HG03521 (cell line): ENCODE results near the gene VLDLR.

Experiments used
- ATAC-seq: cut with Tn5 transposase; IDR thresholded peaks from one replicate; pipeline ENCODE4 v1.9.1; 2021; ENCODE audit warnings: mild to moderate bottlenecking, moderate library complexity; ENCODE audit not compliant: unreplicated experiment

VLDLR gene

DNA sequence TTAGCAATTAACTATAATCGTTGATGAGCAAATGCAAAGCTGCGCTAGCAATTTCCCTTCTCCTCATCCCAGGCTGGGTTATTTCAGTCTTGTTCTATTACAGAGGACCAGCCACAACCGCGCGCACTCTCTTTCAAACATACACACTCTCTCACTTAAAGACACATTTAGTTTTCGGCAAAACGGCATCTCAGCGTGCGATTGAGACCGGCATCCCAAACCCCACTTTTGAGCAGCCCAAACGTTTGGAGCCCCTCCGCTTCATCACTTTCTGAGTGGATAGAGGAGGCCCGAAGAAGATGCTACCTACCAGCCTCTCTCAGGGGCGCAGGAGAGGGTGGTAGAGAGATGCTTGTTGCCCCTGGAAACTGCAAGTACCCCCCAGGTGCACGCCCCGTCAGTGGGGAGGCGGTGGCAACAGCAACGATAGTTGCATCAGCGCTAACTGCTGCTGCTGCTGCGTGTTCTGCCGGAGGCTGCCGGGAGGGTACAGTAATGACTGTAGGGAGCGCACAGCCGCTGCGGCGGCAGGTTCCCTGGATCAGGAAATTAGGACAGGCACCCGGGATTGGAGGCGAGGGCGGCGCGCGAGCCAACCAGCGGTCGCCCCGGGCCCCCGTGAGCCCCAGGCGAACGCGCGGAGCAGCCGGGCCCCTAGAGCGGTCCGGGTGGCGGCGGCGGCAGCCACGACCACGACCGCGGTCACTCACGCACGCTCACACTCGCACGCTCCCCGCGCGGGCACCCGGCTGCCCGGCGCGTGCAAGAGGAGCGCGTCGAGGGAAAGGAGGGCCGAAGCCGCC lies 467 bp upstream of the VLDLR start:
- ATAC-seq: peak; percentile 31

DNA sequence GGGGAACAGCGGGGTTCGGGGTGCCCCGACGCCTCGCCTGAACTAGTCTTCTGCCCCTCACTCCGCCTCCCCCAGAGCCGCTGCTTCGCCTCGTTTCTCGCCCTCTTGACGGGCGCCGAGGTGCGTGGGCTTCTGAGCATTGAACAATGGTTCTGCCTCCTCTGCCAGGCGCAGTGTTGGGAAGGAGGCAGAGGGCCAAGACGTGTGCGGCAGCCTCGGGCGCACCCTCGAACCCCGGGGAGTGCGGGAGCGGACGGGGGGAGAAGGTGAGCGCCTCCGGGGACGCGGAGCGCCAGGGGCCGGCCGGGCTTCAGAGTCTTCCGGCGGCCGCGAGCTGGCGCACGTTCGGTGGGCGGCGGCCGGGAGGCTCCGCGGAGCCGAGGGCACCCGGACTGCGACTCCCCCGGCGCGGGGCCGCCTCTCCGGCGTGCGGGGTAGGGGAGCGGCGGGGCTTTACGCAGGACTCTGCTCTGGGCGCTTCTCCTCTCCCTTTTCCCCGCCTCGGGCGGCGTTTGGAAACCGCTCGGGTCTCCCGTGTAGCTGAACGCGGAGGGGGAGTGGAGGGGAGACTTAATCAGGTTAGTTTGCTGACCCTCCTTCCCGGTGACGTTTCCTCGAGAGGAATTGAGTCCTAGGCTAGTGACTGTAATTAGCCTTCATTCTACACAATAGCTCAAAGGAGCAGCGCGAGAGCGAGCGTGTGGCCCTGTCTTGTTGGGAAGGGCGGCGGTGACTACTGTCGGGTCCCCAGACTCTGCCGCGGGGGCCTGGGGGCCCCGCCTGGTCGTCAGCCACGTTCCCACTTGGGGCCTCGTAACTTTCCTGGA lies 1.1 kb downstream of the VLDLR start:
- ATAC-seq: peak; percentile 34

DNA sequence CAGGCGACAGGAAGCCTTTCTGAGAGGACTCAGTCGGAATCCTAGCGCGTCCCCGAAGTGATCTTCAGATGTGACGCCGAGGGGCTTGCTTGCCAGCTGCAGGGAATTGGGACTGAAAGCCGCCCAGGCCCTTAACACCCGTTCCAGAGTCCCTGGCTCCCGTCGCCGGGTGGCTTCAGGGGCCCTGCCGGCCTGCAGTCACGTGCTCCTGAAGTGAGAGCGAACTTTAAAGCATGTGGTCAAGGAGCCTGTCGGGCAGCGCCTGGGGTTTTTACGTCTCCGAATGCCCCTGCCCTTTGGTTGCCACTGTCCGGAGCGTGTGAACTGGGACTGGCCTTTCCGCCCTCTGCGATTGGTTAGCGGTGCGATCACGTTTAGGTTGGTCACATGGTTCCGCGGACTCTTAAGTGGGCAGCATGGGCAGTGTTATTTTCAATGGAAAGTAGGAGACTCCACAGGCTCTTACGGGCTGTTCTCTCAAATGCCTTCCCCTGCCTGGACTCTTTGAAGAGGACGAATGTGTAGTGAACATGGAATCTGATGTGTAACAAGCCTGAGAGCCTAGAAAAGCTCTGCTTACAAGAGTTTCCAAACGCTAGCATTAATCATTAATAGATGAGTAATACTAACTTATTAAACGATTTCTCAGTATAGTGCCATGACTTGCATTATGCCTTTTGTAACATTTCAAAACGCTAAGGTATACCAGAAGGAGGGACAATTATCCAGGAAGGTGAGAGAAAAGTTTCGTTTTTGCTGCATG lies 1.9 kb downstream of the VLDLR start:
- ATAC-seq: no peak

DNA sequence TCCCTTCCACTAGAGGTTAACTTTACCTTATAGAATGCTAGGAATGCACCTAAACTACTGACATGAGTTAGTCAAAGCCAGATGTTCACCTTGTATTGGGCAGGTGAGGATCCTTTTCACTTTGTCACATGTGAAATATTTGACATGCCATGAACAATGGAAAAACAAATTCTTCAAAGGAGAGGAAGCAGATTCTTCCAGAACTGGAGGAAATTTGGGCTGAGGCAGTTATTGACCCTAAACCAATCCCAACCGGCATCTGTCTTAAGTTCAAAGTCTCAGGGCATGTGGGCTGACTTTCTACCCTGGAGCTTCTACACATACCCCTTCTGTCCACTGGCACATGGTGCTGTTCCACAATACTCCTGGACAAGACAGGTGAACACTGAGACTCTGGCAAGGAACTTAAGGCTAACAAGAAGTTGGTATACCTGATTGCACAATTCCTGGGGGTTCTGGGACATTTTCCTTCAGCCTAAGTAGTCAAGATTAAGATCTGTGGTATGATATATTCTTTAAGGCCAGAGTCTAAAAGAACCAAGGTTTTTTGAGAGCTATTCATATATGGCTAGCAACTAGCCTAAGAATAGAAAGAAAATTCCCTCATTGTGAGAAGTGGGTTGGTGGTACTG lies 2.6 kb downstream of the VLDLR start:
- ATAC-seq: no peak

DNA sequence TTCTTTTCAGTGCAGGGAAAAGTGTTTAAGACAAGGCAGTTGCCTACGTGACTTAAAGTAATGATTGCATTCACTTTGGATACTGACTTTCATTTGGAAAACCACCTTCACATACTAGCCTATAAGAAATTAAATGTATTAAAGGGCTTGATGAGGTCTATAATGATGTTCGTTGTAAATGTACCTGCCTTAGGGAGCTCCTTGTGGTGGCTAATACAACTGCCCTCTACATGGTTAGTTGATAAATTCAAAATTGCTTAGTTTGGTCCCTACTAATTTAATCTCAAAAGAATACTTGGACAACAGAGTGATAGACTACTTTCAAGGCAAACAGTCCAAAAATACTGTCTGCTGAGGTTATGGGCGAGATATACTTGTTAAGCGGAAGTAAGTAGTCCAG lies 3.8 kb downstream of the VLDLR start:
- ATAC-seq: no peak

DNA sequence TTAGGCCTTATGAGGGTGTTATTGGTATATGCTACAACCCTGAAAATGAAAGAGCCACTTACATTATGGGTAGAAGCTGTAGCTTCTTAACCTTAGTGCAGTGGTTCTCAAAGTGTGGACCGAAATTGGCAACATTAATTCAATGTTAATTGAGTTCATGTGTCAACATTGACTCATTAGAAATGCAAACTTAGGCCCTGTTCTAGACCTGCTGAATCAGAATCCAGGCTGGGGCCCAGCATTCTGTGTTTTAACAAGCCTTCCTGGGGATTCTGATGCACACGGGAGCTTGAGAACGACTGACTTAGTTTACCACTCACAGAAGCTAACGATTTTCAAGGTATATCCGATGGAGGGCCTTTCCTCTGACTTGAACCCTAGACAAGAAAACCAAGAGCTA lies 7.3 kb downstream of the VLDLR start:
- ATAC-seq: no peak

DNA sequence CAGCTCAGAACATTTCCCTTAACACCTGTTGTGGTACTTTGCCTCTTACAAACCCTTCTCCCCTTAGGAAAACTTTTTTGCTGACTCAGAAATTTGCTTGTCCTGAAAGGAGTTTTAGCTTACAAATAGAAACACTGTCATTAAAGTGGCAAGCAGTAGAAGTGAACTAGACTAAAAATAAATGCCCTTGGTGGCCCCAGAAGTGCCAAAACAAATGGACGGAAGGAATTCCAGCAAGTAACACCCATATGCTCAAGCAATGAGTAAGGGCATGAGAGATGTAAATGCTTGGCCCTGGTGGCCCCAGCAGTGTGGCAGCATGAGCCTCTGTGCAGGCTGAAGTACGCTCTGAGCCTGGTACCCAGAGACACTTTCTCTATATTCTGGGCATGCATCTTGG lies 8.6 kb downstream of the VLDLR start:
- ATAC-seq: no peak

DNA sequence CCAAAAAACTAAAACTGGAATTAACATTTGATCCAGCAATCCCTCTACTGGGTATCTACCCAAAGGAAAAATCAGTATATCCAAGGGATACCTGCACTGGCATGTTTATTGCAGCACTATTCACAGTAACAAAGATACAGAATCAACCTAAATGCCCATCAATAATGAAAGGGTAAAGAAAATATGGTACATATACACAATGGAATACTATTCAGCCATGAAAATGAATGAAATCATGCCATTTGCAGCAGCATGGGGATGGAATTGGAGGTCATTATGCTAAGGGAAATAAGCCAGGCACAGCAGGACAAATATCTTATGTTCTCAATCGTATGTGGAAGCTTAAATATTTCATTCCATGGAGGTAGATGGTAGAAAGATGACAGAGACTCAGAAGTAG lies 9.7 kb downstream of the VLDLR start:
- ATAC-seq: no peak

DNA sequence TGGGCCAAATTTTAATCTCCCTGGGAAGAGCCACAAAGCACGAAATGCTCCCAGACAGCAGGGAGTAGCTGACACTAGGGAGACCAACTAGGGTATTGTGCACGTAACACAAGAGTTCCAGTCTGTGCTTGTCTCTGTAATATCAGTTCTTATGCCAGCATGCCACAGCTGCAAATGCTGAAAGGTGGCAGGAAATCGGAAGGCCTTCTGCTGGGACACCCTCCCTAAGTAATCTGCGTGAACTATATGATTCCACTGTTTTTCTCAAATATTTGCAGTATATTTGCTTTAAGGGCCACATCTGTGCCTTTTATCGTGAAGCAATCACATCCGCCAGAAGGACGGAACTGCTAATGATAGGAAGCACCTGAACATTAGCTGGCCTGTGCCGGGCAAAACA lies 12.6 kb downstream of the VLDLR start:
- no peak for ATAC-seq

DNA sequence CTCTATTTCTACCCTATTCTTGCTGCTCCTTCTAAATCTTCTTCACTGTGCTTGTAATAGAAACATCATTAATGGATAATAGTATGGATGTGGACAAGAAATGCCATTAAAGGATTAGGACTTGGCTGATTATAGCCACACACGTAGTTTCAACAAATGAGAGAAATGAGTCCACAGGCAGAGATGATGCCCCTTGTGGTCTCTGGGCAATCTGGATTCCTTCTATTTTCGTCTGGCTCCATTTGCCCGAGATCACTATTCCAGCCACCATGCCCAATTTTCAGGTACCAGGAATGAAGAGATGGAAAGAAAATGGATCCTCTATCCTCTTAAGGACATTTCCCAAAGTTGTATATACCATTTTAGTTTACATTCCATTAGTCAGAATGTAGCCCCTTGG lies 13.2 kb downstream of the VLDLR start:
- no peak for ATAC-seq

DNA sequence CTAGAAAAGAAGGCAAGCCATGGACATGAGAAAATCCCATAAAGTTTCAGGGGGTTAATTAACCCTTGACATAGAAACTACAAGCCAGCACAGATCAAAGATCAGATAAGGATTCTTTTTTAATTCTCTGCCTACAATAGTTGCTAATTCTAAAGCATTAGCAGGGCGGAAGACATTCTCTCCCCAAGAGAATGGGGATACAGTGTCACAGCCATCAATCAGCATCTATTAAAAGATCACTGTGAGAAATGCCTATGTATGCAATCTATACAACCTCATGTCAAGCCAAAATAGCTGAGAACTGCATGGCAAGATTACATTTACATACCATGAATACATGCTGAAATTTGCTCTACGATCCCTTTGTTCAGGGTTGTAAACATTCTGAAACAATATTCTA lies 14.3 kb downstream of the VLDLR start:
- no peak for ATAC-seq

DNA sequence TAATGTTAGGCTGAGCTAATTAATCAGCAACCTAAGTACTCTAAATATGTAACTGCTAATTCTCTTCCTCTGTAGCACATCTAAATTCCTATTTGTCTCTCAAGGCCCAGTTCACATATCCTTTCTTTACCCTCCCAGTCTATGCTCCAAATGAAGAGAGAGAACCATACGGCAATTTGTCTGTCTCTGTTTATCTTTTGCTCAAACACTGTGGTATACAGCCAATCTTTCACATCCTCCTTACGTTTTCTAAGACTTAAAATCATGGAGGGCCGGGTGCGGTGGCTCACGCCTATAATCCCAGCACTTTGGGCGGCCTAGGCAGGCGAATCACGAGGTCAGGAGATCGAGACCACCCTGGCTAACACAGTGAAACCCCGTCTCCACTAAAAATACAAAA lies 15.8 kb downstream of the VLDLR start:
- no peak for ATAC-seq

DNA sequence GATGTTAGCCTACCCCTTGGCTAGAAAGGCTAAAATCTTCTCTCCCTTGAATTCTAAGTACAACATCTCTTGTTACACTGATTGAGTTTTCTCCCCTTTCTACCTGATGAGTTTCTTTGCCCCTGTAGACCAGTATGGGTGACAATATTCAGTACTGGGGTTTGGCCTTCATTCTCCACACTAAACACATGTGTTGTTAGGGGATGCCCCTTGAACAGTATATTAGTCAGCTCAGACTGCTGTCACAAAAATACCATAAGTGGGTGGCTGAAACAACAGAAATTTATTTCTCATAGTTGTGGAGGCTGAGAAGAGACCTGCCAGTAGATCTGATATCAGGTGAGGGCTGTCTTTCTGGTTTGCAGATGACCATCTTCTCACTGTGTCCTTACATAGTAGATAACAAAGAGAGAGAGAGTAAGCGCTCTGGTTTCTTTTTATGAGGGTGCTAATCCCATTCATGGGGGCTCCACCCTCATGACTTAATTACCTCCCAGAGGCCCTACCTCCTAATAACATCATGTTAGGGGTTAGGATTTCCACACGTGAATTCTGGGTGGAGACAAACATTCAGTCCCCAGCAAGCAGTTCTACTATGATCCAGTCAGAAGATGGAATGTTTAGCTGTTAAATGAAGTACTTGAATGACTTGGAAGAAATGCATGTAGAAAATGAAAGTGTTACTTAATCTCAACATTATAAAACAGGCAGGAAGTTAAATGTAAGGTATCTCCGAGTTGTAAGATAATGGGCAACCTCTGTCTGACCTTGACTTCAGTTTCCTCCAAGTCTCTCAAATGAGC lies 17.5 kb downstream of the VLDLR start:
- peak; percentile 61 for ATAC-seq

DNA sequence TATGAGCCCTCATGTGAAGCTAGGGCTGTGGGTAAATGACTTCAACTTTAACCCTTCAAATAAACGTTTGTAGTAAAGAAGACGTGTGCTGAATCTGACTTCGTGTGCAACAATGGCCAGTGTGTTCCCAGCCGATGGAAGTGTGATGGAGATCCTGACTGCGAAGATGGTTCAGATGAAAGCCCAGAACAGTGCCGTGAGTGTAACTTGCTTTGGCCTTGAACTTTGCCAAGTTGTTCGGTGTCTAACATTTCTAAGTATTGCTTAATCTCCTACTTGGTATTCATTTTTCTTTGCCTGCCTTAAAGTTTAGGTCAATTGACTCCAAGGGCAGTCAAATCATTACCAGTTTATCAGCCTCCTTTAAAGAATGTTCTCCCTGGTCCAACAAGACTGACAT lies 18.2 kb downstream of the VLDLR start:
- no peak for ATAC-seq

DNA sequence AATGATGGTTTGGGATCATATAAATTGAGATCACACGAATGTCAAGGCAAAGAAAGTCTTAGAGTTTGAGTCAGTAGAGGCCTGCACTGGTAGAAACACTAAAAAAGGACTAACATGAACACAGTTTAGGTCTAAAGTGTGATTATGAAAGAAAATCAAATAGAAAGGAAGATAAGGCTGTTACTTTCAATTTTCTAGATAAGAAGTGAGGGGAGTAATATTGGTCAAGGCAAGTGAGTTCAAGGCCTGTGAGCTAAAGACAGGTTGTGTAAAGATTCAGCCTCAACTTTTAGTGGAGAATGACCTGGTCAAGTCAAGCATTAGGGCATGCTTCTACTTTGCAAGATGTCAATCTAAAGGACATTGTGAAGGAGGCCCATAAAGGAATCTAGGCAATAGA lies 19.0 kb downstream of the VLDLR start:
- no peak for ATAC-seq

DNA sequence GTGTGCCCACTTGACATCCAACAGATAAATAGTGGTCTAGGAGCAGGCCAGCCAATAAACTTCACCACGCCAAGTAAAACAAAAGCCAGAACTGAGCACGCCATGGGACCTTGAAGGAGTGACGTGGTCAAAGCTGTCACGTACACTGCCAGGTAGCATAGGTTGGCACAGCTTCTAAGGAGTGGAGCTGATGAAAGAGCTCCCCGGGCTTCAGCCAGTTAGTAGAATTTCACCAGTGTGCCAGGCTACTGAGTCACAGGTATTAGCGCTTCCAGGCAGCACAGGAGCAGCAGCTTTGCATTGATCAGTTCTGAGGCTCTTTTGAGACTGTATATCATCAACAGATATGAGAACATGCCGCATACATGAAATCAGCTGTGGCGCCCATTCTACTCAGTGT lies 19.4 kb downstream of the VLDLR start:
- no peak for ATAC-seq

DNA sequence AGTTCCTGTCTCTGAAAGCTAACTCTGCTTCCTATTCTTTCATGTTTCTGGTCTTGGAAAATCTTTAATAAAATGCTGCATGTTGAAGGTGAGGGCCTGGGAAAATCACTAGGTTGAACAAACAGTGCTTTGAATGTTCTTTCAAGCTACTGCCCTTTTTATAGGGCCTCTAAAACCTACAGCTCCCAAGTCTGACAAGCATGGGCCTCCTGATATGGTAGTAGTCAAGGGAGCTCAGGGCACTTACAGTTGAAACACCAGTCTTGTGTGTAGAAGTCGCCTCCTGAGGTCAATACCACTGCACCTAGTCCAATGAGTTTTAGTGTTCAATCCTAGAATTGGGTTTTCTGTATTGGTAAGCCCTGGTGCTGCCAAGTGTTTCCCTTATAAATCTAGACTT lies 20.5 kb downstream of the VLDLR start:
- ATAC-seq: no peak

DNA sequence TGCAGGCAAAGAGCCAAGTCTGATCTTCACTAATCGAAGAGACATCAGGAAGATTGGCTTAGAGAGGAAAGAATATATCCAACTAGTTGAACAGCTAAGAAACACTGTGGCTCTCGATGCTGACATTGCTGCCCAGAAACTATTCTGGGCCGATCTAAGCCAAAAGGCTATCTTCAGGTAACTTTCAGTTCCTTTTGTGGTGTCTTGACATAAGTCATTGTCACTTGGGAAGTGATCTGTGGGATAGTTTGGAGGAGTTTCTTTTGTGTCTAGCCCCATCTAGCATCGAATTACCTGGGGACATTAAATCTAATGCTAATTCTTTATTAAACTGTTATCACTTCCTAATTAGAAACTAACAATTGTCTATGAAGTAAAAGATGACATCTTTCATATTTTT lies 24.0 kb downstream of the VLDLR start:
- no peak for ATAC-seq

DNA sequence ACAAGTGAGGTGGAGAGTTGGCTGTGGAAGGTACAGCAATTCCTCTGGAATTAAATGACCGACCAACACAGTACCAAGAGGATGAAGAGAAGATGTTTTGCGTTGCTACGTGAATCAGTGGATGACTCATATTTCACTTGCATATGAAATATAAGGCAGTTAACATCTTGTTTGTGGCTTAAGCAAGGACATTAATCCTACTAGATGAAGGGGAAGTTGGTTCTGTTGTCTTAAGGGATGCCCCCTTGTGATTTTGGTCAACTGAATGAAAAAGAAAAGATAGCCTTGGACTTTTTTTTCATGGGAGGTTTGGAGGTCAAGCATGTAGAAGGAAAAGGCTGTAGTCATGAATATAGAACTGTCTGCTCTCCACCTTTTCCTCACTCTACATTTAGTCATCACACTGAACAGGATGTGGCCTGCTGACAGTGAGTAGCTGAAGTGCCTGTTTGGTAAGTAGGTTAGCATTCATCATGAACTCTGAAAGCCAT lies 33.9 kb downstream of the VLDLR start:
- no peak for ATAC-seq

DNA sequence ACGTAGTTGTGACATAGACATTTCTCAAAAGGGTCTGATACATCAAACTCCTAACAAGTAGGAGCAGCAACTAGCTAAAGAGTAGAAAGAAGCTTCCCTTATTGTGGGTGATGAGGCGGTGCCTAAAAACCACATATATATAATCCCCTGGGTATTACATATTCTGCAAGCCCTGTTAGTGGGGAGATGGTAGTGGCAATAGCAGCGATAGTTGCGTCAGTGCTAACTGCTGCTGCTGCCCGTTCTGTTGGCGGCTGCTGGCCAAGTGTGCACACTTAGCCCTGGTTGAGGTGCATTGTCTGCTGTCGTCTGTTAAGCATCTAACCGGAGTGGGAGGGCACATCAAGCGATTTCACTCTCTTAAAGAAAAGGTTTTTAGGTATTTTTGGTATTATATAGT lies 35.8 kb downstream of the VLDLR start:
- no peak for ATAC-seq
